Lower leg skin (tissue), 4 donors: ENCODE measurements around the gene TPPP. TPM values are rescaled to one million over a fixed set of nuclear protein-coding genes. Genes with fewer than 3 reads are reported as not detected.

Experiments
- DNase-seq, 2 donors: peaks; one replicate each; pipeline ENCODE4 v3.0.0-alpha.2; 2019; ENCODE audit warnings: low spot score in 2 of 2
- H3K4me3 ChIP-seq: fragments of 200-600 bp; sonication (generic); 2 replicates; pipeline ENCODE4 v1.5.1; 2017; ENCODE audit warnings: mild to moderate bottlenecking, low read depth; ENCODE audit not compliant: poor library complexity, severe bottlenecking
- CTCF ChIP-seq, 3 donors: fragments of 450-650 bp; IDR thresholded peaks; one replicate each; pipeline ENCODE4 v1.5.1; 2016; ENCODE audit warnings: antibody characterized with exemption in 3 of 3, mild to moderate bottlenecking in 3 of 3, moderate library complexity in 2 of 3
- POLR2A ChIP-seq, 2 donors: fragments of 450-650 bp; IDR thresholded peaks; one replicate each; pipeline ENCODE4 v1.6.1; 2016 to 2017; ENCODE audit warnings: antibody characterized with exemption in 2 of 2, mild to moderate bottlenecking in 1 of 2, moderate library complexity in 1 of 2
- WGBS, 2 donors: methylation state at CpG; one replicate each; pipeline ENCODE4 v1.1.5; 2018; 5-methylcytosine and 5-hydroxymethylcytosine counted together
- intact Hi-C: fragments of 100-400 bp; cut with DNase I; formaldehyde crosslinking; loops from one replicate; pipeline ENCODE4 v1.15.0; 2023; ENCODE audit warnings: low total_unique reads
- total RNA-seq, 4 donors: library from RNA; depleted of rRNA; stranded (reverse); fragments of >200 nt; gene quantifications; one replicate each; pipeline ENCODE4 v1.1.0, GENCODE V29; 2016

TPPP gene
- total RNA-seq, 4 donors from 2014 or later = 7.4 to 17.3 (median 10.4) TPM

- H3K4me3 ChIP-seq = no peak overlapping the region
- intact Hi-C loops = no loop called here
- 69 to 87% methylated on average over 15 to 20 of the region's 20 CpGs for WGBS, 2 donors
- peak in 1 of 2 donors; percentile 84 for DNase-seq
- TF ChIP-seq POLR2A (IDR thresholded peaks at IDR 0.05) (no peak), CTCF (IDR thresholded peaks at IDR 0.05) (no peak)
Observed at GRCh38 chr5:675111-675870, 17.9 kb downstream of the TPPP start.

GRCh38 chr5:674630-675011 lies 18.5 kb downstream of the TPPP start:
- no peak for DNase-seq
- intact Hi-C loops = loop anchor here (5.0 kb wide), 1 partner anchor 228 kb away; no protein-coding TSS in a partner anchor
- H3K4me3 ChIP-seq = no peak overlapping the region
- 33 to 41% methylated on average over 5 to 6 of the region's 7 CpGs for WGBS, 2 donors
- no peak for TF ChIP-seq POLR2A (IDR thresholded peaks at IDR 0.05)

DNA sequence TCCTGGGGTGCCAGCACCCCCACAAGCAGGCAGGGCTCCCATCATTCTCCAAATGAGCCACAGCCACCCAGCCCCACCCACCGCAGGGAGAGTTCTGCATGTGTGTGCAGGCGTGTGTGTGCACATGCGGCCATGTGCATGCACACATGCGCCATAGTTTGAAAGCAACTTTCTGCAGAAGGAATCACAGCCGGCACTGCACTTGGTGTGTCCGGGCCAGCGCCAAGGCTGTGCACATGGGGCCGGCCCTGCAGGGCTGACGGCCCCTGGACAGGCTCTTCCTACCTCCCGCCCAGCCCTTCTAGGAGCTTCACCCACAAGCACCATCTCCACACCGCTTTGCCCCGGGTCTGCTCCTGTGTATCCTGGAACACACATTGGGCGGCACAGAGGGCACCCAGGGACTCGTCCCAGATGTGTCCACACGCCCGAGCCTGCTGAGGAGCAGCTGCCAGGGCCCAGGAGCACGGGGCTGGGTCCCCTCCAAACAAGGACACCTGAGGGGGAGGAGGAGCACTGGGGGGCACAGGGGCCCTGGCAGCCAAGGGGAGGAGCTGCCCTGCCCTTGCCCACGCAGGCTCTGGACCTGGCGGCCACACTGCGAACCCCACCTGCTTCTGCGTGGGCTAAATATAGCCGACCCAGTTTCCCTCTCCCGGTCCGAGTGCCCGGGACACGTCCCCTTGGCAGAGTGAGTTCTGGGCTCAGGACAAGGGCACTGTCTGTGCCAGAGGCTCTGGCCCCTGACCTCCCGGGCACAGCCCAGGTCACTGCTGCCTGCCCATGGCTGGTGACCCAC lies 19.1 kb downstream of the TPPP start:
- no peak overlapping the region for H3K4me3 ChIP-seq
- DNase-seq = no peak
- WGBS, 2 donors = 25 to 33% methylated on average over 18 to 19 of the region's 27 CpGs
- intact Hi-C loops = loop anchor here (5.0 kb wide), 1 partner anchor 228 kb away; no protein-coding TSS in a partner anchor
- TF ChIP-seq POLR2A (IDR thresholded peaks at IDR 0.05) = no peak
- no peak for TF ChIP-seq CTCF (IDR thresholded peaks at IDR 0.05)

GRCh38 chr5:673161-673830 lies 19.9 kb downstream of the TPPP start:
- TF ChIP-seq CTCF (IDR thresholded peaks at IDR 0.05) (no peak), POLR2A (IDR thresholded peaks at IDR 0.05) (no peak)
- DNase-seq = no peak
- no peak overlapping the region for H3K4me3 ChIP-seq
- 27 to 34% methylated on average over 16 to 19 of the region's 19 CpGs for WGBS, 2 donors
- intact Hi-C loops = loop anchor here (5.0 kb wide), 1 partner anchor 229 kb away; no protein-coding TSS in a partner anchor

- WGBS, 2 donors = 1 to 5% methylated on average over 20 to 25 of the region's 27 CpGs
- H3K4me3 ChIP-seq = no peak overlapping the region
- TF ChIP-seq CTCF (IDR thresholded peaks at IDR 0.05) = no peak
- no peak for TF ChIP-seq POLR2A (IDR thresholded peaks at IDR 0.05)
- intact Hi-C loops = loop anchor here (5.0 kb wide), 1 partner anchor 230 kb away; no protein-coding TSS in a partner anchor
- DNase-seq = peak; percentile 62 to 88
Observed at GRCh38 chr5:672329-673160, 20.6 kb downstream of the TPPP start.
